CD4-positive, CD25-positive, alpha-beta regulatory T cell (primary cell): Measurements from ENCODE around the gene MRTO4. TPM values are rescaled to one million over a fixed set of nuclear protein-coding genes. Genes with fewer than 3 reads are reported as not detected.

Experiments
- ATAC-seq, 2 donors: fragments of 150-1000 bp; cut with Tn5 transposase; one replicate each; pipeline ENCODE4 v1.10.0; 2021; ENCODE audit warnings: low read depth in 2 of 2, moderate number of reproducible peaks in 2 of 2, moderate library complexity in 1 of 2
- DNase-seq, 3 donors: peaks; one replicate each; pipeline versions ENCODE4 v3.0.0 to v3.0.0-alpha.2; 2012 to 2022; ENCODE audit warnings: mixed read lengths in 1 of 3
- H3K27ac ChIP-seq: one replicate; pipeline ENCODE4 v1.7.0; 2013; ENCODE audit warnings: mild to moderate bottlenecking, low read length; ENCODE audit not compliant: insufficient read depth, poor library complexity, severe bottlenecking
- H3K27me3 ChIP-seq: one replicate; pipeline ENCODE4 v1.7.0; 2013; ENCODE audit warnings: low read length; ENCODE audit not compliant: control insufficient read depth, insufficient read depth
- H3K36me3 ChIP-seq: one replicate; pipeline ENCODE4 v1.7.0; 2013; ENCODE audit warnings: mild to moderate bottlenecking, low read length, moderate library complexity; ENCODE audit not compliant: control insufficient read depth, insufficient read depth
- H3K4me1 ChIP-seq: 2 replicates; pipeline ENCODE4 v1.7.0; 2013; ENCODE audit warnings: mild to moderate bottlenecking, low read length; ENCODE audit not compliant: insufficient read depth, control insufficient read depth, poor library complexity, severe bottlenecking
- H3K4me3 ChIP-seq: one replicate; pipeline ENCODE4 v1.7.0; 2013; ENCODE audit warnings: low read depth, mild to moderate bottlenecking, low read length, moderate library complexity
- H3K9me3 ChIP-seq, 2 experiments: 1 replicate in 1 of 2; 2 replicates in 1 of 2; pipeline ENCODE4 v1.7.0; 2013; ENCODE audit warnings: low read length in 2 of 2, mild to moderate bottlenecking in 1 of 2, moderate library complexity in 1 of 2; ENCODE audit not compliant: control insufficient read depth in 2 of 2
- H3K27ac Mint-ChIP-seq, 3 donors: one replicate each; pipeline ENCODE4 v1.8.0; 2020 to 2022; ENCODE audit warnings: mild to moderate bottlenecking in 3 of 3, mixed read lengths in 3 of 3, moderate library complexity in 2 of 3
- H3K27me3 Mint-ChIP-seq: one replicate; pipeline ENCODE4 v1.8.0; 2022; ENCODE audit warnings: mild to moderate bottlenecking, mixed read lengths
- H3K36me3 Mint-ChIP-seq: one replicate; pipeline ENCODE4 v1.8.0; 2020; ENCODE audit warnings: mixed read lengths
- H3K4me1 Mint-ChIP-seq, 4 donors: one replicate each; pipeline ENCODE4 v1.8.0; 2020 to 2022; ENCODE audit warnings: mixed read lengths in 4 of 4, mild to moderate bottlenecking in 1 of 4
- H3K4me3 Mint-ChIP-seq, 4 donors: one replicate each; pipeline ENCODE4 v1.8.0; 2020 to 2022; ENCODE audit warnings: mild to moderate bottlenecking in 4 of 4, mixed read lengths in 4 of 4, moderate library complexity in 3 of 4
- H3K9me3 Mint-ChIP-seq, 7 donors: one replicate each; pipeline ENCODE4 v1.8.0; 2020 to 2022; ENCODE audit warnings: mixed read lengths in 7 of 7, mild to moderate bottlenecking in 3 of 7, moderate library complexity in 2 of 7
- polyA plus RNA-seq, 4 donors: library from polyadenylated mRNA; unstranded; fragments of 300-500 nt; fragmentation: Illumina TruSeq; gene quantifications; one replicate each; pipeline ENCODE4 v1.2.3, GENCODE V29; 2021
- total RNA-seq: library from RNA; stranded (reverse); gene quantifications from one replicate; pipeline ENCODE4 v1.2.3, GENCODE V29; 2022

MRTO4 gene
- 9.9 TPM for total RNA-seq
- polyA plus RNA-seq: 10 to 100 TPM; 20.1 to 22.4 (median 20.9) TPM

- DNase-seq (peak; percentile 84 to 92 (median 88)), ATAC-seq (peak; percentile 94 to 95)
- Histone ChIP-seq H3K27ac (peak within 1 kb of the TSS; percentile 92), H3K4me1 (peaks cover 33% of the 10 kb centered on the region), H3K4me3 (peak within 1 kb of the TSS; percentile 97), H3K36me3 (peaks cover 14% of the 10 kb centered on the region), H3K27me3 (no peaks in the 10 kb centered on the region), H3K9me3 (no peaks in the 10 kb centered on the region)
- peaks cover 6 to 48% (median 22%) of the 10 kb centered on the region in 4 donors for H3K4me1 Mint-ChIP-seq
- no peaks in the 10 kb centered on the region for H3K9me3 Mint-ChIP-seq
- peak within 1 kb of the TSS; percentile 89 to 95 (median 94) for H3K27ac Mint-ChIP-seq
- H3K4me3 Mint-ChIP-seq: peak within 1 kb of the TSS; percentile 94 to 99 (median 96)
- H3K27me3 Mint-ChIP-seq: no peaks in the 10 kb centered on the region
- no peaks in the 10 kb centered on the region for H3K36me3 Mint-ChIP-seq
Measured at GRCh38 chr1:19251305-19252196, at the start of gene MRTO4, which contains the start of gene EMC1. TSS of gene MRTO4 (plus strand) at chr1:19251805. CDS start at chr1:19251836, 31 bp downstream. TSS of gene EMC1 (minus strand) at chr1:19251524. CDS start at chr1:19251509, 15 bp downstream.

GRCh38 chr1:19202396-19202795 is 49.2 kb upstream of the MRTO4 start:
- H3K9me3 ChIP-seq: no peaks in the 10 kb centered on the region
- Mint-ChIP-seq H3K27ac (peak overlapping the region in 2 of 3 donors; percentile 31 to 58), H3K4me3 (peak overlapping the region in 1 of 4 donors; percentile 54), H3K9me3 (no peaks in the 10 kb centered on the region), H3K4me1 (peaks cover 28 to 58% (median 49%) of the 10 kb centered on the region in 4 donors), H3K36me3 (peaks cover 26% of the 10 kb centered on the region), H3K27me3 (no peaks in the 10 kb centered on the region)
- peaks cover 44% of the 10 kb centered on the region for H3K36me3 ChIP-seq
- H3K4me3 ChIP-seq: peak overlapping the region; percentile 31
- H3K27me3 ChIP-seq: no peaks in the 10 kb centered on the region
- ATAC-seq: no peak
- peaks cover 39% of the 10 kb centered on the region for H3K4me1 ChIP-seq
- no peak overlapping the region for H3K27ac ChIP-seq
- DNase-seq: no peak

GRCh38 chr1:19203440-19203839 is 48.2 kb upstream of the MRTO4 start:
- Mint-ChIP-seq H3K4me1 (peaks cover 30 to 68% (median 57%) of the 10 kb centered on the region in 4 donors), H3K27ac (peak overlapping the region in 1 of 3 donors; percentile 52), H3K4me3 (no peak overlapping the region), H3K27me3 (no peaks in the 10 kb centered on the region), H3K9me3 (no peaks in the 10 kb centered on the region), H3K36me3 (peaks cover 19% of the 10 kb centered on the region)
- no peaks in the 10 kb centered on the region for H3K27me3 ChIP-seq
- no peaks in the 10 kb centered on the region for H3K9me3 ChIP-seq
- peaks cover 34% of the 10 kb centered on the region for H3K36me3 ChIP-seq
- no peak for DNase-seq
- ATAC-seq: no peak
- peaks cover 47% of the 10 kb centered on the region for H3K4me1 ChIP-seq
- no peak overlapping the region for H3K27ac ChIP-seq
- H3K4me3 ChIP-seq: no peak overlapping the region

GRCh38 chr1:19204446-19205266 is 46.9 kb upstream of the MRTO4 start:
- H3K9me3 Mint-ChIP-seq: no peaks in the 10 kb centered on the region
- ATAC-seq (no peak), DNase-seq (no peak)
- Histone ChIP-seq H3K27me3 (no peaks in the 10 kb centered on the region), H3K4me1 (peaks cover 57% of the 10 kb centered on the region), H3K4me3 (no peak overlapping the region), H3K27ac (no peak overlapping the region), H3K36me3 (peaks cover 22% of the 10 kb centered on the region), H3K9me3 (no peaks in the 10 kb centered on the region)
- H3K36me3 Mint-ChIP-seq: peaks cover 8% of the 10 kb centered on the region
- H3K27me3 Mint-ChIP-seq: no peaks in the 10 kb centered on the region
- peaks cover 32 to 79% (median 63%) of the 10 kb centered on the region in 4 donors for H3K4me1 Mint-ChIP-seq
- peak overlapping the region; percentile 18 to 76 (median 52) for H3K27ac Mint-ChIP-seq
- peak overlapping the region in 2 of 4 donors; percentile 78 to 79 for H3K4me3 Mint-ChIP-seq

GRCh38 chr1:19205403-19205802 is 46.2 kb upstream of the MRTO4 start:
- DNase-seq (no peak), ATAC-seq (no peak)
- Mint-ChIP-seq H3K4me3 (peak overlapping the region in 3 of 4 donors; percentile 10 to 86 (median 79)), H3K36me3 (peaks cover 5% of the 10 kb centered on the region), H3K4me1 (peaks cover 32 to 82% (median 63%) of the 10 kb centered on the region in 4 donors), H3K27me3 (peaks cover 4% of the 10 kb centered on the region), H3K9me3 (no peaks in the 10 kb centered on the region), H3K27ac (no peak overlapping the region)
- Histone ChIP-seq H3K4me3 (peak overlapping the region; percentile 33), H3K36me3 (peaks cover 14% of the 10 kb centered on the region), H3K27ac (no peak overlapping the region), H3K27me3 (no peaks in the 10 kb centered on the region), H3K9me3 (no peaks in the 10 kb centered on the region), H3K4me1 (peaks cover 55% of the 10 kb centered on the region)

GRCh38 chr1:19205845-19206244 is 45.8 kb upstream of the MRTO4 start:
- H3K36me3 ChIP-seq: peaks cover 10% of the 10 kb centered on the region
- peaks cover 4% of the 10 kb centered on the region for H3K27me3 Mint-ChIP-seq
- H3K9me3 Mint-ChIP-seq: no peaks in the 10 kb centered on the region
- peaks cover 5% of the 10 kb centered on the region for H3K36me3 Mint-ChIP-seq
- ATAC-seq: no peak
- H3K4me1 ChIP-seq: peaks cover 59% of the 10 kb centered on the region
- no peak for DNase-seq
- H3K27ac ChIP-seq: no peak overlapping the region
- no peak overlapping the region for H3K27ac Mint-ChIP-seq
- H3K4me1 Mint-ChIP-seq: peaks cover 32 to 87% (median 67%) of the 10 kb centered on the region in 4 donors
- no peaks in the 10 kb centered on the region for H3K9me3 ChIP-seq
- H3K4me3 Mint-ChIP-seq: peak overlapping the region in 2 of 4 donors; percentile 79 to 86
- H3K4me3 ChIP-seq: peak overlapping the region; percentile 33
- H3K27me3 ChIP-seq: no peaks in the 10 kb centered on the region

- H3K4me1 Mint-ChIP-seq: peaks cover 30 to 88% (median 67%) of the 10 kb centered on the region in 4 donors
Measured at GRCh38 chr1:19206947-19207346, 44.7 kb upstream of the MRTO4 start.

More at GRCh38 chr1:19206947-19207346, 44.7 kb upstream of the MRTO4 start:
- Histone ChIP-seq H3K4me1 (peaks cover 69% of the 10 kb centered on the region), H3K9me3 (no peaks in the 10 kb centered on the region), H3K36me3 (no peaks in the 10 kb centered on the region), H3K27ac (no peak overlapping the region), H3K4me3 (peak overlapping the region; percentile 34), H3K27me3 (no peaks in the 10 kb centered on the region)
- peak overlapping the region; percentile 12 to 65 (median 58) for H3K4me3 Mint-ChIP-seq
- ATAC-seq (no peak), DNase-seq (no peak)
- peaks cover 5% of the 10 kb centered on the region for H3K36me3 Mint-ChIP-seq
- no peaks in the 10 kb centered on the region for H3K9me3 Mint-ChIP-seq
- H3K27me3 Mint-ChIP-seq: peaks cover 4% of the 10 kb centered on the region
- peak overlapping the region in 1 of 3 donors; percentile 65 for H3K27ac Mint-ChIP-seq
